ENCODE data around the gene ULK4.

ULK4 gene

GRCh38 chr3:41688595-41689380 is 273.1 kb downstream of the ULK4 start:
- H3K27me3 ChIP-seq (replicated peaks): no peaks in the 10 kb centered on the region
- no peak for DNase-seq
- no peaks in the 10 kb centered on the region for H3K36me3 ChIP-seq (replicated peaks)
- no peak for TF ChIP-seq CTCF (IDR thresholded peaks at IDR 0.05; ENCODE audit: low read depth, low read length, missing control alignments)
- H3K27ac ChIP-seq: no peak overlapping the region
- in situ Hi-C loops (cut with HindIII; ENCODE audit: low pct_ligation_motif_present, low sequenced_read_pairs): no loop called here
- H3K4me3 ChIP-seq (ENCODE audit: low read depth, low read length): no peak overlapping the region

- Histone ChIP-seq H3K4me3 (ENCODE audit: low read depth, low read length) (no peak overlapping the region), H3K27me3 (replicated peaks) (no peaks in the 10 kb centered on the region), H3K36me3 (replicated peaks) (no peaks in the 10 kb centered on the region), H3K27ac (no peak overlapping the region)
- DNase-seq: no peak
- TF ChIP-seq CTCF (IDR thresholded peaks at IDR 0.05; ENCODE audit: low read depth, low read length, missing control alignments): no peak
- in situ Hi-C loops (cut with HindIII; ENCODE audit: low pct_ligation_motif_present, low sequenced_read_pairs): no loop called here
Measured at GRCh38 chr3:41684797-41685735, 276.8 kb downstream of the ULK4 start.

GRCh38 chr3:41683666-41684350 is 278.1 kb downstream of the ULK4 start:
- TF ChIP-seq CTCF (IDR thresholded peaks at IDR 0.05; ENCODE audit: low read depth, low read length, missing control alignments): no peak
- DNase-seq: no peak
- H3K36me3 ChIP-seq (replicated peaks): no peaks in the 10 kb centered on the region
- no peak overlapping the region for H3K4me3 ChIP-seq (ENCODE audit: low read depth, low read length)
- H3K27me3 ChIP-seq (replicated peaks): no peaks in the 10 kb centered on the region
- in situ Hi-C loops (cut with HindIII; ENCODE audit: low pct_ligation_motif_present, low sequenced_read_pairs): no loop called here
- H3K27ac ChIP-seq: no peak overlapping the region

DNA sequence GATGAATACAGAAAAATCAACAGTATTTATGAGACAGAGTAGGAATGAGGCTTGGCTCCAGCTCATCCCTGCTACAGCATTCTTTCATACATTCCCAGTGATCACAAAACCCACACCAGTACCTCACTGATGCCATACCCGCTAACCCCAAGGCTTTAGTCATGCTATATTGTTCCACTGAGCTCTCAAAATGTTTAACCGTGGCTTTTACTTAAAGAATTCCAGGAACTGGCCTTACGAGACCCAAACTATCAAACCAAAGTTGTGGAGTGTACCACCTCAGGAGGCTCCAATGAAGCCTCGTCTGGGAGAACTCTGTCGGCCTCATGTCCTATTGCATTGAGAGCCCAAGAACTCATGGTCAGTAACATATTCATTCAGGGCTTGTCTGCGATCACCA is 278.9 kb downstream of the ULK4 start:
- Histone ChIP-seq H3K4me3 (ENCODE audit: low read depth, low read length) (no peak overlapping the region), H3K27me3 (replicated peaks) (no peaks in the 10 kb centered on the region), H3K27ac (peak overlapping the region; percentile 66), H3K36me3 (replicated peaks) (no peaks in the 10 kb centered on the region)
- in situ Hi-C loops (cut with HindIII; ENCODE audit: low pct_ligation_motif_present, low sequenced_read_pairs): no loop called here
- no peak for TF ChIP-seq CTCF (IDR thresholded peaks at IDR 0.05; ENCODE audit: low read depth, low read length, missing control alignments)
- peak; percentile 86 for DNase-seq

DNA sequence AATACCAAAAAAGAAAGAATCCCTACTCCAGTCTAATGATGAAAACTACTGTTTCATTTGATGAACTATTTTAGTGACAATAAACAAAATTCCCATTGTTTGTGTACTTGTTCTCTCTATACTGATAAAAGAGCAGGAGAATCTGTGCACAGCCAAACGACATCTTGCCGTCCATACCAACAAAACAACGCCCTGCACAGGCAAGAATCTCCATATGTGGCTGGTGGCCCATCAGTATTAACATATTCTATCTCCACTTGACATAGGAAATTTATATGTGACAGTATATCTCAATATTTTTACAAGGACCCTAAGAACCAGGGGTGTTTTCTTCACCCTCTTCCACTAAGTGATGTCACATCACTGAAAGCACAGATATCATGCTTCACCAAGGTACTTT is 279.5 kb downstream of the ULK4 start:
- no peak overlapping the region for H3K4me3 ChIP-seq (ENCODE audit: low read depth, low read length)
- peak overlapping the region; percentile 66 for H3K27ac ChIP-seq
- TF ChIP-seq CTCF (IDR thresholded peaks at IDR 0.05; ENCODE audit: low read depth, low read length, missing control alignments): no peak
- no peaks in the 10 kb centered on the region for H3K36me3 ChIP-seq (replicated peaks)
- no peak for DNase-seq
- H3K27me3 ChIP-seq (replicated peaks): no peaks in the 10 kb centered on the region
- in situ Hi-C loops (cut with HindIII; ENCODE audit: low pct_ligation_motif_present, low sequenced_read_pairs): no loop called here

All from brain microvascular endothelial cell (primary cell).